HG02885 (cell line): Measurements from ENCODE around the gene GAS6.

Experiments used
- ATAC-seq: cut with Tn5 transposase; IDR thresholded peaks from one replicate; pipeline ENCODE4 v1.9.1; 2021; ENCODE audit warnings: mild to moderate bottlenecking; ENCODE audit not compliant: unreplicated experiment, poor library complexity

Gene GAS6

DNA sequence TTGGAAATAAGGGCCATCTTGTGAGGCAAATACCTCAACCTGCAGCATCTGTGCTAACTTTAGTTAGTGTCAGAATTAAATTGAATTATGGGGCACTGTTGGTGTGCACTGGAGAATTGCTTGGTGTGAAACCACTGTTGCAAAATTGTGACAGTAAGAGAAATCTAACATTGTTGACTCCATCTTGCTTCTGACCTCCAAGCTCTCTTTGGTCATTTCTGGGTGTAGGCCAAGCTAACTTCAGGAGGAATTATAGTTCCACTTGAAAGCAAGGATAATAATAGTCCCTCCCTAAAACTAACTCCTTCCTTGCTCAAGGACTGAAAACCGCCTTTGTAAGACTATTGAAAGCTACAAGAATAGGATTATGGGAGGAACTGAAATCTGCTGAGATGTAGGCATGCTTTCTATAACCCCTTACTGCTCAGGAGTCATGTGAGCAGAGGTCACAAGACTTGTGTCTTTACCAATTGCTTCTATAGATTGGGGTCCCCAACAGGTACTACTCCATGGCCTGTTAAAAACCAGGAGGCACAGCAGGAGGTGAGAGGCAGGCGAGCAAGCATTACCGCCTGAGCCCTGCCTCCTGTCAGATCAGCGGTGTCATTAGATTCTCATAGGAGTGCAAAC, 24.9 kb upstream of the GAS6 start:
- no peak for ATAC-seq

DNA sequence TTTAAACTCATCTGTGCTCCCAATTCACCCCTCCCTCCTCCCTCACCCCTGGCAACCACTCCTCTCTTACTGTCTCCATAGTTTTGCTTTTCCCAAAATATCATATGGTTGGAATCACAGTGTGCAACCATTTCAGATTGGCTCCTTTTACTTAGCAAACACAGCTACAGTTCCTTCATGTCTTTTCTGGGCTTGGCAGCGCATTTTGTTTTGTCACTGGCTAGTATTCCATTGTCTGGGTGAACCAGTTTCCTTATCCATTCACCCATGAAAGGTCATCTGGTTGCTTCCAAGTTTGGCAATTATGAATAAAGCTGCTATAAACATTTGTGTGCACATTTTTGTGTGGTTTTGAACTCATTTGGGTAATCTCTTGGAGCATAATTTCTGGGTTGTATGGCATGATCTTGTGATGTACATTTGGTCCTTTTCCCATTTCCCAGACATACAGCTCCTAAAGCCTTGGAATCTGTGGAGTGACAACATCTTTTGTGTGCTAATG, 23.9 kb upstream of the GAS6 start:
- no peak for ATAC-seq

DNA sequence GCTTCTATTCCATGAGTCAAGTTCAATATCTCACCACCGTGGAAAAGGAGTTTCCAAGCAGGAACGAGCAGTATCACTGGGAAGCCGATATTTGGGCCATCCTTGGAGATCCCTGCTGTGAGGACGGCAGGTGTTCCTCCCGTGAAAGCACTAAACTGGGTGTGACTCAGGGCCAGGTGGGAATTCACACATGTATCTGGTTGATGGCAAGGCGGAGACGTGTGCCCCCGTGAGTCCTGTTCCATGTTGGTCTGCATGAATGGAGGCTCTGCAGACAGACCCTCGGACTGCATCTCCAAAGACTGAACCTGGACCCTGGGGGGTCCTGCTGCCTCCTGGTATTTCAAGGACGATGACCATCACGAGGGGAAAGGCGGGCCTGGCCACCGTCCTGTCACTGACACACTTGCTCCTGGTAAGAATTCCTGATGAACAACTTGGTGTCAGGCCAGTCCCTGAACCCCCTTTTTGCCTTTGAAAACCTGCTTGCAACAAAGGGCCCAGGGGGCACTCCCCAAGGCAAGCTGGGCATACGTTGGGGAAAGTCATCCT, 22.8 kb upstream of the GAS6 start:
- no peak for ATAC-seq

DNA sequence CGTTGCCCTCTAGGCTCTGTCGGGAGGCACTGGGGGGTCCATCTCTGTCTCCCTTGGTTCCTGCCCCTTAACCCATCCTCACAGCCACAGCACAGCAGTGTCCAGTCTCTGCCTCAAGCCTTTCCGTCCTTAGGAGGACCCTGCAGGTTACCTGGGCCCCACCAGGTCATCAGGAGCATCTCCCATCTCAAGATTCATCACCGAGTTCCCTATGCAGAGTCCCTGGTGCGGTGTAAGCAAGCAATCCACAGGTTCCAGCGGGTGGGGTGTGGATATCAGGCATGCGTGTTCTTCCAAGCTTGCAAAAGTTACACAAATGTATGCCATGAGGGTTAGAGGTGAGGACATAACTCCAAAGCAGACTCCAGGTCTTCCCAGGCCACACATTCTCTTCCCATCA, 20.9 kb upstream of the GAS6 start:
- no peak for ATAC-seq

GRCh38 chr13:113883921-113884804, 20.3 kb upstream of the GAS6 start:
- no peak for ATAC-seq

GRCh38 chr13:113883314-113883811, 19.5 kb upstream of the GAS6 start:
- no peak for ATAC-seq

DNA sequence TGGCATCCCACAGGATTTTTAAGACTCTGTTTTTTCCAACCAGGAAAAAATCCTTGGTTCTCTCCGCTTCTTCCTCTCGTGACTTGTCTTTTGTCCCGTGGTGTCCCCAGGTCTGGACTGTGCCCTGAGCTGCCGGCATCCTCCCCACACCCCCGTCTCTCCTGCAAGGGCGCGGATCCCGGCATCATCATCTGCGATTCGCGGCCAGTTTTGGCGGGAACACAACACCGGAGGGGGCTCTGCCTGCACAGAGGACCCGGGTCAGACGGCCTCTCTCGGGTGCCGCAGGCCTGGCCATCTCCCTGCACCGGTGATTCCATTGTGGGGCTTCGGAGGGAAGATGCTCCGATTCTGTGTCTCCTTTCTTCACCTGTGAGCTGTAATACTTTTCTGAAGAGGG, 18.8 kb upstream of the GAS6 start:
- ATAC-seq = no peak

DNA sequence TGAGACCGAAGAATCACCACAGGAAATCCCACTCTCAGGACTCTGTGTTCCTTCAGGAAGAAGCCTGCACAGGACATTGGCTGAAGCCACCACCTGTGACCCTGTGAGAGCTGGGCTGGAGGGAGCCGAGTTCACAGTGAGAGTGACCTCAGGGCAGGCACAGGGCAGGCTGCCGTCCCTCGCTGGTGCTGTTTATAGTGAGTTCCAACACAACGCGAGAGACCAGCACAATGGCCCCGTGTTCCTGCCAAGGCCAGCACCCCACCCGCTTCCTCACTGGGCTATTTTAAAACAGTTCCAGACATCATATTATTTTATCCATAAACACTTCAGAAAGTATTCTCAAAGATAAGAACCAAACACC, 18.4 kb upstream of the GAS6 start:
- no peak for ATAC-seq

DNA sequence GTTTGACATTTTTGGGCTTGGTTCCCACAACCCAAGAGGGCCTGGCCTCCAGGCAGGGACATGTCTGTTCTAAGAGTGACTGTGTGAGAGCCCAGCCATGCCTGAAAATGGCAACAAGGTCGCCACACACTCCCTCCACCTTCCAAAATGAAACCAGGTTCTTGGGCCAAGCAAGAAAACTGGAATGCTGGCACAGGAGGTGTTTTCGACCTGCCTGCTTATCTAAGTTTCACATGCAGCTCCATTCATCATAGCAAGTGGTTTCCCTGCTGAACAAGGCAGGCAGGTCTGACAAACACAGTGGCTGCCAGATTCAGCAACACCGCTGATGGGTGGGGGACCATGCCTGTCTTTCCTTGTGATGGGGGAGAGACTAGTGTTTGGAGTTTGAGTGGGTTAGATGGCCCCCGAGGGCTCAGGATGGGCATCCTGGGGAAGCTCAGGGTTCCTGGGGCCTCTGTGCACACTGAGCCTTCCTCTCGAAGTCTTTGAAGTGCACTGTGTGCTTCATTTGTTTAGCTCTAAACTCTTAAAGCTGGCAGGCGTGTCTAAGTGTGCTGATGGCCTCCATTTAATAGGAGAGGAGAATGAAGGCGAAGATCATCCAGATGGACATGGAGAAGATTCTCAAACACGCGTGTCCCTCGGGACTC, 17.9 kb upstream of the GAS6 start:
- no peak for ATAC-seq

DNA sequence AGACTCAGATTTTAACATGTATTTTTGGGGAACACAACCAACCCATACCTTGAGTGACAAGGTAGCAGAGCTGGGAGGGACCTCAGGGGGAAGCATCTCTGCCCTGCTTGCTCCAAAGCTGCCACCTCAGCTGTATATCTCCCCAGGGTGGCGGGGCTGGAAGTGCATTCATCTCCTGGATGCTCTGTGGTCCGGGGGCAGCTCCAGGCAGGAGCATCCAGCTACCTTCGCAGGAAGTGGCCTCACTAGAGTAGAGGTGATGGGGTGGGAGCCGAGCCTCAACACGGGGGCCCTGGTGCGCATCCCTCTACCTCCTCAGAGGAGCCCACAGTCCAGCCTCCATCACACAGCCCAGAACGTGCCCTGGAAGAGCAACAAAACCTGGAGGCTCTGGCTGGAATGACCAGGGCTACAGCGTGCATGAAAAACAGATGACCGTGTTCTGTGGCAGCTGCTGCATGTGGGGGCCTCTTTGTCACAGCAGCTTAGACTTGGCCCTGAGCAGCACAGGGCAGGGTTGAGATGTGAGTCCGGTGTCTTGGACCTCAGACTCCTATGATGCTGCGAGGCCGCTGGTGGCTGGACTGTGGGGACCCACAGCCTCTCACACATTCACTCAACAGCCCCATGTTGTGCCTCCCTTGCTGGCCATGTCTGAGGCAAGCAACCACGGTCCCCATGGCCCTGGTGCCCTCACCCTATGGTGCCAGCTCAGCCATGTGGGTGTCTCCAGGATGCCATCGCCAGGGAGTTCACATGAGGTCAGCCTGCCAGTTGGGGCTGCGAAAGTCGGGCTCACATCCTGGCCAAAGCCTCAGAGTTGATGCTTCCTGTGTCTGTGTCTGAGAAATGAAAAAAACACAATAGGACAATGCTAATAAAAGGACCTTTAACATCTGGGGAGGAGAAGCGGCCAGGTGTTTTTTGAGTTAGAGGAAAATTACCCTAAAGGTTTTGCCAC, 17.1 kb upstream of the GAS6 start:
- no peak for ATAC-seq

GRCh38 chr13:113879494-113880360, 15.9 kb upstream of the GAS6 start:
- ATAC-seq = no peak

GRCh38 chr13:113879017-113879416, 15.1 kb upstream of the GAS6 start:
- no peak for ATAC-seq

- ATAC-seq = no peak
Measured at GRCh38 chr13:113877149-113877990, 13.5 kb upstream of the GAS6 start.

DNA sequence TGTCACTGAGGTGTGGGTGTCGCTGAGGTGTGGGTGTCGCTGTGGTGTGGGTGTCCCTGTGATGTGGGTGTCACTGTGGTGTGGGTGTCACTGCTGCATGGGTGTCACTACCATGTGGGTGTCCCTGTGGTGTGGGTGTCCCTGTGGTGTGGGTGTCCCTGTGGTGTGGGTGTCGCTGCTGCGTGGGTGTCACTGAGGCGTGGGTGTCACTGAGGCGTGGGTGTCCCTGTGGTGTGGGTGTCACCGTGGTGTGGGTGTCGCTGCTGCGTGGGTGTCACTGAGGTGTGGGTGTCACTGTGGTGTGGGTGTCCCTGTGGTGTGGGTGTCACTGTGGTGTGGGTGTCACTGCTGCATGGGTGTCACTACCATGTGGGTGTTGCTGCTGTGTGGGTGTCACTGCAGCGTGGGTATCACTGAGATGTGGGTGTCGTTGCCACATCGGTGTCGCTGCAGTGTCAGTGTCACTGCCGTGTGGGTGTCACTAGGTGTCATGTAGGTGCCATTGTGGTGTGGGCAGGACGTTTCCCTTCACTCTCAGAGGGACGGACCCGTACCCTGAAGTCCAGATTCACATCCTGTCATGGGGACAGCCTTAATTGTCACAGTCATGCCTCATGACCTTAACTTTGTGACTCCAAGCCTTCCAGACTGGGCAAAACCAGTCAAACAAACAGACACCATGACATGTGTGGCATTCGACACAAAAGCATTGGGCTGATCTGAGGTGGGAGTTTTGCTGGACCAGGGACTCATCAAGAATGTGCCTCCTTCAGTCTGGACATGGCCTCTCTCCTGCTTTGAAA, 12.7 kb upstream of the GAS6 start:
- no peak for ATAC-seq

GRCh38 chr13:113875837-113876281, 12.0 kb upstream of the GAS6 start:
- ATAC-seq = no peak

GRCh38 chr13:113875429-113875815, 11.5 kb upstream of the GAS6 start:
- ATAC-seq = no peak
